ENCODE measurements around the gene COL5A2. TPM values are rescaled to one million over a fixed set of nuclear protein-coding genes. Genes with fewer than 3 reads are reported as not detected.

COL5A2 gene
- total and polyA plus RNA-seq, 4 donors = 3.2 to 83.5 (median 9.1) TPM

DNA sequence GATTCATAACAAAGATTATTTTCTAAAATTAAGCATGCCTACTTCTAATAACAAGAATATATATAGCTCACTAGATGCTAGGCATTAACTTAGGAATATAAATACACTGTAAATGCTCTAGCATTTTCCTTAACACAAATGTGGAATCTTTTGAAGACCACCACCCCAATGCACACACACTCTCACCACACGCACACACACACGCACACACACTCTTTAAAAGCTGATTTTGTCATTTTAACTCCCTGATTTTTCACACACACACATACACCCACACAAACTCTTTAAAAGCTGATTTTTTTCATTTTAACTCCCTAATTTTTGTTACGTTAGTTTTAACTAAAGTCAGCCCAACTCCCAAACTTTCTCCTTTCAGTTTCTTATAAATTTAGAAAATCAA, 3.0 kb downstream of the COL5A2 start (continued):
- TF ChIP-seq, protein P1, sequence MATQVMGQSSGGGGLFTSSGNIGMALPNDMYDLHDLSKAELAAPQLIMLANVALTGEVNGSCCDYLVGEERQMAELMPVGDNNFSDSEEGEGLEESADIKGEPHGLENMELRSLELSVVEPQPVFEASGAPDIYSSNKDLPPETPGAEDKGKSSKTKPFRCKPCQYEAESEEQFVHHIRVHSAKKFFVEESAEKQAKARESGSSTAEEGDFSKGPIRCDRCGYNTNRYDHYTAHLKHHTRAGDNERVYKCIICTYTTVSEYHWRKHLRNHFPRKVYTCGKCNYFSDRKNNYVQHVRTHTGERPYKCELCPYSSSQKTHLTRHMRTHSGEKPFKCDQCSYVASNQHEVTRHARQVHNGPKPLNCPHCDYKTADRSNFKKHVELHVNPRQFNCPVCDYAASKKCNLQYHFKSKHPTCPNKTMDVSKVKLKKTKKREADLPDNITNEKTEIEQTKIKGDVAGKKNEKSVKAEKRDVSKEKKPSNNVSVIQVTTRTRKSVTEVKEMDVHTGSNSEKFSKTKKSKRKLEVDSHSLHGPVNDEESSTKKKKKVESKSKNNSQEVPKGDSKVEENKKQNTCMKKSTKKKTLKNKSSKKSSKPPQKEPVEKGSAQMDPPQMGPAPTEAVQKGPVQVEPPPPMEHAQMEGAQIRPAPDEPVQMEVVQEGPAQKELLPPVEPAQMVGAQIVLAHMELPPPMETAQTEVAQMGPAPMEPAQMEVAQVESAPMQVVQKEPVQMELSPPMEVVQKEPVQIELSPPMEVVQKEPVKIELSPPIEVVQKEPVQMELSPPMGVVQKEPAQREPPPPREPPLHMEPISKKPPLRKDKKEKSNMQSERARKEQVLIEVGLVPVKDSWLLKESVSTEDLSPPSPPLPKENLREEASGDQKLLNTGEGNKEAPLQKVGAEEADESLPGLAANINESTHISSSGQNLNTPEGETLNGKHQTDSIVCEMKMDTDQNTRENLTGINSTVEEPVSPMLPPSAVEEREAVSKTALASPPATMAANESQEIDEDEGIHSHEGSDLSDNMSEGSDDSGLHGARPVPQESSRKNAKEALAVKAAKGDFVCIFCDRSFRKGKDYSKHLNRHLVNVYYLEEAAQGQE (IDR thresholded peaks at IDR 0.05) = no peak

DNA sequence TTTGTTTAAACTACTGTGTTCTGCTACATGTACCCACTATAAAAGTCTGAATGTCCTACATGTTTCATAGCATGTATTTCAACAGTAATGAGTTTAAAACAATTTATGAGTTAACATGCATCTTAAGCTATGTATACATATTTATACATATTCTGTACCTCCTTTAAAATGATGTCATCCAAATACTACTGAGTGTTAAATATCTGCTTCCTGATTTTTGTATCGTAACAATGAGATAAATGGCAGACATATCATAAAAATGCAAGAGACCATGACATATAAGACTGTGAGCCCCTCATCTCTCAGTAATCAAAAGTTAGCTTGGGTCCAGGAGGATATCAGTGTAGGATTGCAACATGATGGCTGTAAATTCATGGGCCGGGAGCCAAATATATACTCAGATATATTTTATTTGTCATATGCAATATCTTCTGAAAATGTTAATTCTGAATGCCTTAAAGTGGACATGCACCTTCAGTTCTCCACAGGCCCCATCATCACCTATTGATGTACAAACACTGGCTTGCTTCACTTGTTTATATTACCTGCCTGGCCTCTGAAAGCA, 3.6 kb downstream of the COL5A2 start:
- TF ChIP-seq FOXA1 (IDR thresholded peaks at IDR 0.05) (no peak), RXRA (IDR thresholded peaks at IDR 0.05) (no peak), FOXA2 (IDR thresholded peaks at IDR 0.05) (no peak), YY1 (IDR thresholded peaks at IDR 0.05) (no peak), TAF1 (conservative IDR thresholded peaks at IDR 0.05) (no peak), RAD21 (IDR thresholded peaks at IDR 0.05) (no peak), NR2F2 (IDR thresholded peaks at IDR 0.05) (no peak), GABPA (IDR thresholded peaks at IDR 0.05 in 1 of 2, conservative IDR thresholded peaks at IDR 0.05 in 1 of 2) (no peak), HNF4A (conservative IDR thresholded peaks at IDR 0.05) (no peak), SP1 (IDR thresholded peaks at IDR 0.05) (no peak)
- TF ChIP-seq, protein P2, sequence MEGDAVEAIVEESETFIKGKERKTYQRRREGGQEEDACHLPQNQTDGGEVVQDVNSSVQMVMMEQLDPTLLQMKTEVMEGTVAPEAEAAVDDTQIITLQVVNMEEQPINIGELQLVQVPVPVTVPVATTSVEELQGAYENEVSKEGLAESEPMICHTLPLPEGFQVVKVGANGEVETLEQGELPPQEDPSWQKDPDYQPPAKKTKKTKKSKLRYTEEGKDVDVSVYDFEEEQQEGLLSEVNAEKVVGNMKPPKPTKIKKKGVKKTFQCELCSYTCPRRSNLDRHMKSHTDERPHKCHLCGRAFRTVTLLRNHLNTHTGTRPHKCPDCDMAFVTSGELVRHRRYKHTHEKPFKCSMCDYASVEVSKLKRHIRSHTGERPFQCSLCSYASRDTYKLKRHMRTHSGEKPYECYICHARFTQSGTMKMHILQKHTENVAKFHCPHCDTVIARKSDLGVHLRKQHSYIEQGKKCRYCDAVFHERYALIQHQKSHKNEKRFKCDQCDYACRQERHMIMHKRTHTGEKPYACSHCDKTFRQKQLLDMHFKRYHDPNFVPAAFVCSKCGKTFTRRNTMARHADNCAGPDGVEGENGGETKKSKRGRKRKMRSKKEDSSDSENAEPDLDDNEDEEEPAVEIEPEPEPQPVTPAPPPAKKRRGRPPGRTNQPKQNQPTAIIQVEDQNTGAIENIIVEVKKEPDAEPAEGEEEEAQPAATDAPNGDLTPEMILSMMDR (IDR thresholded peaks at IDR 0.05; ENCODE audit: low read depth, low read length, missing input control) = no peak
- TF ChIP-seq, protein P1 (IDR thresholded peaks at IDR 0.05) = no peak
- TF ChIP-seq, protein P3, sequence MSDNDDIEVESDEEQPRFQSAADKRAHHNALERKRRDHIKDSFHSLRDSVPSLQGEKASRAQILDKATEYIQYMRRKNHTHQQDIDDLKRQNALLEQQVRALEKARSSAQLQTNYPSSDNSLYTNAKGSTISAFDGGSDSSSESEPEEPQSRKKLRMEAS (IDR thresholded peaks at IDR 0.05) = no peak
- TF ChIP-seq, protein P4, sequence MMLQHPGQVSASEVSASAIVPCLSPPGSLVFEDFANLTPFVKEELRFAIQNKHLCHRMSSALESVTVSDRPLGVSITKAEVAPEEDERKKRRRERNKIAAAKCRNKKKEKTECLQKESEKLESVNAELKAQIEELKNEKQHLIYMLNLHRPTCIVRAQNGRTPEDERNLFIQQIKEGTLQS (IDR thresholded peaks at IDR 0.05) = no peak
- TF ChIP-seq, protein P5, sequence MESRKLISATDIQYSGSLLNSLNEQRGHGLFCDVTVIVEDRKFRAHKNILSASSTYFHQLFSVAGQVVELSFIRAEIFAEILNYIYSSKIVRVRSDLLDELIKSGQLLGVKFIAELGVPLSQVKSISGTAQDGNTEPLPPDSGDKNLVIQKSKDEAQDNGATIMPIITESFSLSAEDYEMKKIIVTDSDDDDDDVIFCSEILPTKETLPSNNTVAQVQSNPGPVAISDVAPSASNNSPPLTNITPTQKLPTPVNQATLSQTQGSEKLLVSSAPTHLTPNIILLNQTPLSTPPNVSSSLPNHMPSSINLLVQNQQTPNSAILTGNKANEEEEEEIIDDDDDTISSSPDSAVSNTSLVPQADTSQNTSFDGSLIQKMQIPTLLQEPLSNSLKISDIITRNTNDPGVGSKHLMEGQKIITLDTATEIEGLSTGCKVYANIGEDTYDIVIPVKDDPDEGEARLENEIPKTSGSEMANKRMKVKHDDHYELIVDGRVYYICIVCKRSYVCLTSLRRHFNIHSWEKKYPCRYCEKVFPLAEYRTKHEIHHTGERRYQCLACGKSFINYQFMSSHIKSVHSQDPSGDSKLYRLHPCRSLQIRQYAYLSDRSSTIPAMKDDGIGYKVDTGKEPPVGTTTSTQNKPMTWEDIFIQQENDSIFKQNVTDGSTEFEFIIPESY (IDR thresholded peaks at IDR 0.05) = no peak
- Histone ChIP-seq H3K9ac (ENCODE audit: low read depth in 1 of 2, low read length in 2 of 2) (no peak overlapping the region), H3K27me3 (ENCODE audit: control insufficient read depth in 4 of 4, insufficient read depth in 4 of 4, low read length in 3 of 4) (no peaks in the 10 kb centered on the region), H3K27ac (ENCODE audit: low read depth in 1 of 2, low read length in 2 of 2) (no peak overlapping the region), H3K36me3 (ENCODE audit: control insufficient read depth in 4 of 4, insufficient read depth in 3 of 4, low read depth in 1 of 4, low read length in 3 of 4) (no peaks in the 10 kb centered on the region), H3K9me3 (ENCODE audit: control insufficient read depth in 4 of 4, low read length in 3 of 4) (no peaks in the 10 kb centered on the region), H3K4me3 (ENCODE audit: low read depth in 1 of 3, low read length in 3 of 3) (no peak overlapping the region), H3K4me1 (ENCODE audit: control insufficient read depth in 4 of 4, insufficient read depth in 4 of 4, low read length in 3 of 4) (peaks cover 0 to 17% (median 9%) of the 10 kb centered on the region in 4 donors)
- WGBS = 76% methylated on average over 2 of the region's 2 CpGs
- DNase-seq (ENCODE audit: low spot score) = no peak
